A549 (cell line): ENCODE measurements around the gene EARS2.

Experiments used
- CEBPB ChIP-seq, 2 experiments: fragments of >200 bp in 1 of 2; sonication (Bioruptor Twin) in 1 of 2; formaldehyde crosslinking in 1 of 2; IDR thresholded peaks; 2 replicates each; pipeline ENCODE4 v1.6.1; 2012 to 2016
- GATA3 ChIP-seq: IDR thresholded peaks from 2 replicates; pipeline ENCODE4 v1.6.1; 2012; ENCODE audit warnings: borderline replicate concordance
- MAFK ChIP-seq: fragments of 450-650 bp; IDR thresholded peaks from 2 replicates; pipeline ENCODE4 v1.6.1; 2014; ENCODE audit not compliant: partially characterized antibody
- MYC ChIP-seq: IDR thresholded peaks from 2 replicates; pipeline ENCODE4 v1.6.1; 2012; ENCODE audit warnings: mild to moderate bottlenecking, inconsistent platforms, low read length, improper control_type of control experiment, borderline replicate concordance
- SREBF2 ChIP-seq: fragments of 450-650 bp; IDR thresholded peaks from 2 replicates; pipeline ENCODE4 v1.6.1; 2014; ENCODE audit warnings: mild to moderate bottlenecking, moderate library complexity
- TF ChIP-seq, protein P1 (sequence below): fragments of >200 bp; sonication (Bioruptor Twin); formaldehyde crosslinking; IDR thresholded peaks from 3 replicates; pipeline ENCODE4 v1.5.1; 2016
- TF ChIP-seq, protein P2 (sequence below): fragments of 450-650 bp; IDR thresholded peaks from 2 replicates; pipeline ENCODE4 v1.6.1; 2014; ENCODE audit warnings: antibody characterized with exemption

DNA sequence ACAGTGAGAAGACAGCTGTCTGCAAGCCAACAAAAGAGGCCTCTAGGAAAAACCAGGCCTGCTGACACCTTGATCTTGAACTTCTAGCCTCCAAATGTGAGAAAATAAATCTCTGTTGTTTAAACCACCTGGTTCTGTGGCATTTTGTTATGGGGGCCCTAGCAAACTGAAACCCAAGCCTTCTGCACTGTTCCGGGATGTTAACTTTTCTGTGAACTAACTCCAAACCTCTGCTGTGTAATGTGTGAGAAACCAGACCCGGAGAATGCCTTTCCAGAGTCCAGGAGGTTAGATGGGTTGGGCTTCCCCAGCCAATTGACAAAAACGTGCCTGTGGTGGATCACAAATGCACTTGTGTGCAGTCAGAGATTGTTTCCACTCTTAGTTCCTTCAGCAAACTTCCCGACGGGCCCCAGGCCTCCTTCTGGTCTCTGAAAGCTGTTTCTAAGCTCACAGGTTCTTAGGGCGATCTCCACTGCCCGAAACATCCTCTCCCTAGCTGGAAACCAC lies 33.2 kb downstream of the EARS2 start:
- TF ChIP-seq, protein P1, sequence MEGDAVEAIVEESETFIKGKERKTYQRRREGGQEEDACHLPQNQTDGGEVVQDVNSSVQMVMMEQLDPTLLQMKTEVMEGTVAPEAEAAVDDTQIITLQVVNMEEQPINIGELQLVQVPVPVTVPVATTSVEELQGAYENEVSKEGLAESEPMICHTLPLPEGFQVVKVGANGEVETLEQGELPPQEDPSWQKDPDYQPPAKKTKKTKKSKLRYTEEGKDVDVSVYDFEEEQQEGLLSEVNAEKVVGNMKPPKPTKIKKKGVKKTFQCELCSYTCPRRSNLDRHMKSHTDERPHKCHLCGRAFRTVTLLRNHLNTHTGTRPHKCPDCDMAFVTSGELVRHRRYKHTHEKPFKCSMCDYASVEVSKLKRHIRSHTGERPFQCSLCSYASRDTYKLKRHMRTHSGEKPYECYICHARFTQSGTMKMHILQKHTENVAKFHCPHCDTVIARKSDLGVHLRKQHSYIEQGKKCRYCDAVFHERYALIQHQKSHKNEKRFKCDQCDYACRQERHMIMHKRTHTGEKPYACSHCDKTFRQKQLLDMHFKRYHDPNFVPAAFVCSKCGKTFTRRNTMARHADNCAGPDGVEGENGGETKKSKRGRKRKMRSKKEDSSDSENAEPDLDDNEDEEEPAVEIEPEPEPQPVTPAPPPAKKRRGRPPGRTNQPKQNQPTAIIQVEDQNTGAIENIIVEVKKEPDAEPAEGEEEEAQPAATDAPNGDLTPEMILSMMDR, result no peak
- no peak for TF ChIP-seq MYC
- no peak for TF ChIP-seq SREBF2
- no peak for TF ChIP-seq CEBPB (IDR thresholded peaks at IDR 0.05)
- TF ChIP-seq, protein P2, sequence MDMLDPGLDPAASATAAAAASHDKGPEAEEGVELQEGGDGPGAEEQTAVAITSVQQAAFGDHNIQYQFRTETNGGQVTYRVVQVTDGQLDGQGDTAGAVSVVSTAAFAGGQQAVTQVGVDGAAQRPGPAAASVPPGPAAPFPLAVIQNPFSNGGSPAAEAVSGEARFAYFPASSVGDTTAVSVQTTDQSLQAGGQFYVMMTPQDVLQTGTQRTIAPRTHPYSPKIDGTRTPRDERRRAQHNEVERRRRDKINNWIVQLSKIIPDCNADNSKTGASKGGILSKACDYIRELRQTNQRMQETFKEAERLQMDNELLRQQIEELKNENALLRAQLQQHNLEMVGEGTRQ, result no peak
- no peak for TF ChIP-seq MAFK
- no peak for TF ChIP-seq GATA3
